PC-3 (cell line): ENCODE results near the gene MMP23B.

ENCODE experiments used
- CTCF ChIP-seq: fragments of 300-600 bp; sonication (generic); conservative IDR thresholded peaks from 2 replicates; pipeline ENCODE4 v1.5.1; 2017; ENCODE audit warnings: antibody characterized with exemption, low read depth, mild to moderate bottlenecking, low read length
- EZH2 ChIP-seq: fragments of 300-600 bp; sonication (generic); IDR thresholded peaks from one replicate; pipeline ENCODE4 v1.6.1; 2017; ENCODE audit warnings: antibody characterized with exemption, mild to moderate bottlenecking, low read length; ENCODE audit not compliant: unreplicated experiment

- TF ChIP-seq EZH2 (no peak), CTCF (no peak)
These were observed 6.6 kb upstream of the MMP23B start for GRCh38 chr1:1625404-1625775.
